GM12865 (cell line): ENCODE results near the gene PIP4K2A.
"Not testable (repeated sequence)": the region's sequence is repeated elsewhere in the genome, so short reads cannot be mapped to it uniquely, and the experiment has no call there.

Source experiments
- DNase-seq: peaks from one replicate; pipeline ENCODE4 v3.0.0; 2010; ENCODE audit warnings: low read depth
- H3K4me3 ChIP-seq: 2 replicates; pipeline ENCODE4 v1.5.1; 2011; ENCODE audit warnings: mild to moderate bottlenecking, low read depth, low read length, control low read depth
- CTCF ChIP-seq: IDR thresholded peaks from 2 replicates; pipeline ENCODE4 v1.5.1; 2011; ENCODE audit warnings: low read length, control low read depth, low read depth, inconsistent platforms; ENCODE audit not compliant: insufficient read depth; ENCODE audit errors: missing control alignments

PIP4K2A gene

GRCh38 chr10:22531008-22531407, 183.4 kb downstream of the PIP4K2A start:
- no peak for TF ChIP-seq CTCF
- no peak for DNase-seq
- H3K4me3 ChIP-seq = no peak overlapping the region

- DNase-seq = no peak
- H3K4me3 ChIP-seq = no peak overlapping the region
- no peak for TF ChIP-seq CTCF
Observed at GRCh38 chr10:22527520-22527919, 186.9 kb downstream of the PIP4K2A start.

GRCh38 chr10:22524333-22524732, 190.0 kb downstream of the PIP4K2A start:
- H3K4me3 ChIP-seq, DNase-seq: not testable (repeated sequence)

- H3K4me3 ChIP-seq, DNase-seq: not testable (repeated sequence)
Observed at GRCh38 chr10:22520645-22521044, 193.7 kb downstream of the PIP4K2A start.

- TF ChIP-seq CTCF = no peak
- H3K4me3 ChIP-seq = no peak overlapping the region
- DNase-seq = no peak
Observed at GRCh38 chr10:22518167-22518724, 196.1 kb downstream of the PIP4K2A start.

GRCh38 chr10:22515009-22515408, 199.4 kb downstream of the PIP4K2A start:
- H3K4me3 ChIP-seq = no peak overlapping the region
- TF ChIP-seq CTCF = no peak

GRCh38 chr10:22514414-22514758, 200.0 kb downstream of the PIP4K2A start:
- not testable (repeated sequence) for DNase-seq, H3K4me3 ChIP-seq

More at GRCh38 chr10:22515009-22515408, 199.4 kb downstream of the PIP4K2A start:
- DNase-seq = no peak

GRCh38 chr10:22513483-22514413, 200.6 kb downstream of the PIP4K2A start:
- not testable (repeated sequence) for H3K4me3 ChIP-seq, DNase-seq

GRCh38 chr10:22512015-22512414, 202.4 kb downstream of the PIP4K2A start:
- not testable (repeated sequence) for DNase-seq, H3K4me3 ChIP-seq

- not testable (repeated sequence) for DNase-seq, H3K4me3 ChIP-seq
Observed at GRCh38 chr10:22508214-22508613, 206.2 kb downstream of the PIP4K2A start.
